ENCODE measurements around the gene CDT1. TPM values are rescaled to one million over a fixed set of nuclear protein-coding genes. Genes with fewer than 3 reads are reported as not detected.
A peak's percentile ranks its signal among the peaks of the same experiment; 100 is the strongest.
"Not testable (repeated sequence)": the region's sequence is repeated elsewhere in the genome, so short reads cannot be mapped to it uniquely, and the experiment has no call there.

CDT1 gene
- total RNA-seq, 1 donor from 2014 or later: 16.2 TPM

- Mint-ChIP-seq H3K4me3 (ENCODE audit: unreplicated experiment) (peak overlapping the region; percentile 90), H3K9me3 (ENCODE audit: unreplicated experiment) (no peaks in the 10 kb centered on the region), H3K4me1 (ENCODE audit: unreplicated experiment) (peaks cover 34% of the 10 kb centered on the region), H3K27me3 (ENCODE audit: unreplicated experiment) (peaks cover 6% of the 10 kb centered on the region), H3K36me3 (ENCODE audit: low read depth, unreplicated experiment) (no peaks in the 10 kb centered on the region), H3K27ac (ENCODE audit: unreplicated experiment) (peak overlapping the region; percentile 89)
- peak; percentile 80 for DNase-seq (ENCODE audit: low spot score)
- peak; percentile 55 for TF ChIP-seq CTCF (IDR thresholded peaks at IDR 0.05; ENCODE audit: unreplicated experiment)
These were observed 19.3 kb upstream of the CDT1 start for GRCh38 chr16:88784074-88784855.

DNA sequence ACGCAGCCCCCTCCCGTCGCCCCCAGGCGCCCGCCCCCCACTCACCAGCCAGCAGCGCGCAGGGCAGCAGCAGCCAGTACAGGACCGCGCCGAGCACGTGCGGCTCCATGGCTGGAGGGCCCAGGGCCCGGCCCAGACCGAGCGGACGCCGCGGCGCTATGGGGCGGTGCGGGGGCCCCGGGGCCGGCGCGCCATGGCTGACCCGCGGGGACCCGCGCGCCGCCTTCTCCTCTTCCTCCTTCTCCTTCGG, 18.8 kb upstream of the CDT1 start:
- no peaks in the 10 kb centered on the region for H3K36me3 Mint-ChIP-seq (ENCODE audit: low read depth, unreplicated experiment)
- H3K27me3 Mint-ChIP-seq (ENCODE audit: unreplicated experiment): peaks cover 6% of the 10 kb centered on the region
- H3K4me3 Mint-ChIP-seq (ENCODE audit: unreplicated experiment): no peak overlapping the region
- H3K9me3 Mint-ChIP-seq (ENCODE audit: unreplicated experiment): no peaks in the 10 kb centered on the region
- H3K27ac Mint-ChIP-seq (ENCODE audit: unreplicated experiment): no peak overlapping the region
- no peak for TF ChIP-seq CTCF (IDR thresholded peaks at IDR 0.05; ENCODE audit: unreplicated experiment)
- peaks cover 34% of the 10 kb centered on the region for H3K4me1 Mint-ChIP-seq (ENCODE audit: unreplicated experiment)
- DNase-seq (ENCODE audit: low spot score): no peak

- Mint-ChIP-seq H3K27ac (ENCODE audit: unreplicated experiment) (peak within 1 kb of the TSS; percentile 89), H3K4me3 (ENCODE audit: unreplicated experiment) (peak within 1 kb of the TSS; percentile 90), H3K4me1 (ENCODE audit: unreplicated experiment) (peaks cover 34% of the 10 kb centered on the region), H3K27me3 (ENCODE audit: unreplicated experiment) (peaks cover 6% of the 10 kb centered on the region), H3K36me3 (ENCODE audit: low read depth, unreplicated experiment) (no peaks in the 10 kb centered on the region), H3K9me3 (ENCODE audit: unreplicated experiment) (no peaks in the 10 kb centered on the region)
- peak; percentile 79 for DNase-seq (ENCODE audit: low spot score)
- TF ChIP-seq CTCF (IDR thresholded peaks at IDR 0.05; ENCODE audit: unreplicated experiment): peak; percentile 77
These were observed 18.3 kb upstream of the CDT1 start, which contains the start of gene PIEZO1 for GRCh38 chr16:88785106-88785924. TSS of gene PIEZO1 (minus strand) at chr16:88785220. CDS start at chr16:88784964, 256 bp downstream.

DNA sequence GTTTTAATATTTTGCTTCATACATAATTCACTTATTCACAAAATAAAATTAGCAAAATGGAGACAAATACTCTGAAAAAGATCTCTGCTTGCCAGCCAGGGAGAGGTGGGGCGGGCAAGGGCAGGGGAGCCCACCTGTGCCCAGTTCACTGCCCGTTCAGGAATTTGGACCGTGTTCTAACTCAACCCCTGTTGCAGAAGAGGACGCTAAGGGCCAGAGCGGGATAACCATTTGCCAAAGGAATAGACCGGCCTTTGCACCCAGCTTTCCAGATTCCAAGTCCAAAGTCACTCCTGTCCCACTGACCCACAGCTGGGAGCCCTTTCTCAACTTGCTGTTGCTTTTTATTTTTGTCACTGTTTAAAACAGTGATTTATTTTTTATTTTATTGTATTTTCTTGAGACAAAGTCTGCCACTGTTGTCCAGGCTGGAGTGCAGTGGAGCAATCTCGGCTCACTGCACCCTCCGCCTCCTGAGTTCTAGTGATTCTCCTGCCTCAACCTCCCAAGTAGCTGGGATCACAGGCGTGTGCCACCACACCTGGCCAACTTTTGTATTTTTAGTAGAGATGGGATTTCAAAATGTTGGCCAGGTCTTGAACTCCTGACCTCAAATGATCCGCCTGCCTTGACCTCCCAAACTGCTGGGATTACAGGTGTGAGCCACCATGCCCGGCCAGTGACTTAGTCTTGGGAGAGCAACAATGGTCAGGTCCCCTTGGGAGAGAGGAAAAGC, 15.8 kb upstream of the CDT1 start:
- H3K4me1 Mint-ChIP-seq (ENCODE audit: unreplicated experiment): peaks cover 14% of the 10 kb centered on the region
- H3K36me3 Mint-ChIP-seq (ENCODE audit: low read depth, unreplicated experiment): no peaks in the 10 kb centered on the region
- DNase-seq (ENCODE audit: low spot score): no peak
- no peaks in the 10 kb centered on the region for H3K9me3 Mint-ChIP-seq (ENCODE audit: unreplicated experiment)
- no peak overlapping the region for H3K27ac Mint-ChIP-seq (ENCODE audit: unreplicated experiment)
- peaks cover 6% of the 10 kb centered on the region for H3K27me3 Mint-ChIP-seq (ENCODE audit: unreplicated experiment)
- TF ChIP-seq CTCF (IDR thresholded peaks at IDR 0.05; ENCODE audit: unreplicated experiment): no peak
- H3K4me3 Mint-ChIP-seq (ENCODE audit: unreplicated experiment): no peak overlapping the region

DNA sequence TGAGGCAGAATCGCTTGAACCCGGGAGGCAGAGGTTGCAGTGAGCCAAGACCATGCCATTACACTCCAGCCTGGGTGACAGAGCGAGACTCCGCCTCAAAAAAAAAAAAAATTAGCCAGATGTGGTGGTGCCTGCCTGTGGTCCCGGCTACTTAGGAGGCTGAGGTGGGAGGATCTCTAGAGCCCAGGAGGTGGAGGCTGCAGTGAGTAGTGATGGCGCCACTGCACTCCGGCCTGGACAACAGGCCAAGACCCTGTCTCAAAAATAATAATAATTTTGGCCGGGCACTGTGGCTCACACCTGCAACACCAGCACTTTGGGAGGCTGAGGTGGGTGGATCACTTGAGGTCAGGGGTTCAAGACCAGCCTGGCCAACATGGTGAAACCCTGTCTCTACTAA, 14.8 kb upstream of the CDT1 start:
- not testable (repeated sequence) for DNase-seq (ENCODE audit: low spot score); H3K9me3 Mint-ChIP-seq (ENCODE audit: unreplicated experiment); H3K36me3 Mint-ChIP-seq (ENCODE audit: low read depth, unreplicated experiment); H3K4me1 Mint-ChIP-seq (ENCODE audit: unreplicated experiment); H3K27ac Mint-ChIP-seq (ENCODE audit: unreplicated experiment); H3K4me3 Mint-ChIP-seq (ENCODE audit: unreplicated experiment); H3K27me3 Mint-ChIP-seq (ENCODE audit: unreplicated experiment)

Data from endothelial cell (in vitro differentiated cells).